ENCODE measurements around the gene KLHDC7A.

DNA sequence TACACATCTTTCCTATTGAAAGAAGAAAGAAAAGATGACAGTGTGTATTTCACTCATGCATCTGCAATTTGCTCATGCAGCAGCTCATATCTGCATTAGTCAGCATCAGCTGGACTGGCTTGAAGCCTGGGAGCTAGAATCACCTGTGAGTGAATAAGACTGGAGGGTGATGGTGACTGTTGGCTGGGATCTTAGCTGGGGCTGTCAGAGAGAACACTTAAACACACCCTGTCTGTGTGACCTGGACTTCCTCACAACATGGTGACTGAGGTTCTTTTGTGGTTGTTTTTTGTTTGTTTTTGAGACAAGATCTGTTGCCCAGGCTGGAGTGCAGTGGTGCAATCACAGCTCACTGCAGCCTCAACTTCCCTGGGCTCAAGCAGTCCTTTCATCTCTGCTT is 24.9 kb downstream of the KLHDC7A start:
- TF ChIP-seq, protein P1, sequence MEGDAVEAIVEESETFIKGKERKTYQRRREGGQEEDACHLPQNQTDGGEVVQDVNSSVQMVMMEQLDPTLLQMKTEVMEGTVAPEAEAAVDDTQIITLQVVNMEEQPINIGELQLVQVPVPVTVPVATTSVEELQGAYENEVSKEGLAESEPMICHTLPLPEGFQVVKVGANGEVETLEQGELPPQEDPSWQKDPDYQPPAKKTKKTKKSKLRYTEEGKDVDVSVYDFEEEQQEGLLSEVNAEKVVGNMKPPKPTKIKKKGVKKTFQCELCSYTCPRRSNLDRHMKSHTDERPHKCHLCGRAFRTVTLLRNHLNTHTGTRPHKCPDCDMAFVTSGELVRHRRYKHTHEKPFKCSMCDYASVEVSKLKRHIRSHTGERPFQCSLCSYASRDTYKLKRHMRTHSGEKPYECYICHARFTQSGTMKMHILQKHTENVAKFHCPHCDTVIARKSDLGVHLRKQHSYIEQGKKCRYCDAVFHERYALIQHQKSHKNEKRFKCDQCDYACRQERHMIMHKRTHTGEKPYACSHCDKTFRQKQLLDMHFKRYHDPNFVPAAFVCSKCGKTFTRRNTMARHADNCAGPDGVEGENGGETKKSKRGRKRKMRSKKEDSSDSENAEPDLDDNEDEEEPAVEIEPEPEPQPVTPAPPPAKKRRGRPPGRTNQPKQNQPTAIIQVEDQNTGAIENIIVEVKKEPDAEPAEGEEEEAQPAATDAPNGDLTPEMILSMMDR (conservative IDR thresholded peaks at IDR 0.05; ENCODE audit: low read length), result no peak
- TF ChIP-seq EZH2phosphoT487 (IDR thresholded peaks at IDR 0.05; ENCODE audit: borderline replicate concordance), result no peak

Measured in Loucy (cell line).